Smooth muscle cell of the brain vasculature (primary cell): ENCODE measurements around the gene KIF21A.

ENCODE experiments used
- DNase-seq: peaks from one replicate; pipeline ENCODE4 v3.0.0-alpha.2; 2012; ENCODE audit warnings: low read depth, low spot score

Gene KIF21A

GRCh38 chr12:39440101-39440500, 2.8 kb downstream of the KIF21A start:
- DNase-seq = no peak

GRCh38 chr12:39435531-39435930, 7.4 kb downstream of the KIF21A start:
- no peak for DNase-seq

GRCh38 chr12:39431797-39432196, 11.1 kb downstream of the KIF21A start:
- DNase-seq = no peak

GRCh38 chr12:39431002-39431796, 11.7 kb downstream of the KIF21A start:
- DNase-seq = no peak

- no peak for DNase-seq
Measured at GRCh38 chr12:39429809-39430208, 13.1 kb downstream of the KIF21A start.

GRCh38 chr12:39427360-39427808, 15.5 kb downstream of the KIF21A start:
- no peak for DNase-seq

GRCh38 chr12:39426636-39427240, 16.2 kb downstream of the KIF21A start:
- DNase-seq = no peak

GRCh38 chr12:39420043-39420442, 22.9 kb downstream of the KIF21A start:
- no peak for DNase-seq

GRCh38 chr12:39419471-39419870, 23.4 kb downstream of the KIF21A start:
- no peak for DNase-seq

- no peak for DNase-seq
Measured at GRCh38 chr12:39417916-39418315, 25.0 kb downstream of the KIF21A start.

- DNase-seq = no peak
Measured at GRCh38 chr12:39413836-39414771, 28.8 kb downstream of the KIF21A start.

GRCh38 chr12:39412210-39412609, 30.7 kb downstream of the KIF21A start:
- DNase-seq = no peak

- no peak for DNase-seq
Measured at GRCh38 chr12:39406262-39406661, 36.7 kb downstream of the KIF21A start.

- no peak for DNase-seq
Measured at GRCh38 chr12:39405580-39405979, 37.3 kb downstream of the KIF21A start.

- no peak for DNase-seq
Measured at GRCh38 chr12:39404000-39404399, 38.9 kb downstream of the KIF21A start.

- no peak for DNase-seq
Measured at GRCh38 chr12:39403376-39403775, 39.5 kb downstream of the KIF21A start.

- no peak for DNase-seq
Measured at GRCh38 chr12:39402922-39403321, 40.0 kb downstream of the KIF21A start.

GRCh38 chr12:39401459-39401858, 41.5 kb downstream of the KIF21A start:
- DNase-seq = no peak

- no peak for DNase-seq
Measured at GRCh38 chr12:39395866-39396265, 47.1 kb downstream of the KIF21A start.

- DNase-seq = no peak
Measured at GRCh38 chr12:39393890-39394289, 49.0 kb downstream of the KIF21A start.

- no peak for DNase-seq
Measured at GRCh38 chr12:39393179-39393578, 49.7 kb downstream of the KIF21A start.
